HCT116 (cell line): ENCODE results near the gene NDUFA7. TPM values are rescaled to one million over a fixed set of nuclear protein-coding genes. Genes with fewer than 3 reads are reported as not detected.
A peak's percentile ranks its signal among the peaks of the same experiment; 100 is the strongest.

Experiments
- ATAC-seq: fragments of 200-7000 bp; cut with Tn5 transposase; 2 replicates; pipeline ENCODE4 v1.9.1; 2020; ENCODE audit warnings: mild to moderate bottlenecking, moderate library complexity
- BruUV-seq: library from RNA; stranded (reverse); fragments of 400-500 nt; replicated peaks from 2 replicates; lab custom pipeline; 2021; lab: Mats Ljungman, UMichigan
- CTCF ChIA-PET: fragments of 300-600 bp; sonication (Branson Sonifier 250); formaldehyde crosslinking; loops from one replicate; lab custom pipeline; 2021; ENCODE audit warnings: antibody characterized with exemption; lab: Charles Lee
- POLR2A ChIA-PET: fragments of 300-600, 350-600 bp; sonication (Branson Sonifier 250); formaldehyde crosslinking; loops from one replicate; lab custom pipeline; 2021; ENCODE audit warnings: antibody characterized with exemption; lab: Charles Lee
- RAD21 ChIA-PET, 2 experiments: fragments of 300-600 bp; sonication (Branson Sonifier 250); formaldehyde crosslinking; loops; one replicate each; lab custom pipeline; 2023; ENCODE audit warnings: low total read pairs in 2 of 2; ENCODE audit not compliant: uncharacterized antibody in 2 of 2, unreplicated experiment in 2 of 2, low non-redundant PET in 1 of 2; lab: Charles Lee
- DNase-seq: peaks from one replicate; pipeline ENCODE4 v3.0.0-alpha.2; 2010; ENCODE audit warnings: low read depth, low spot score
- H2AFZ ChIP-seq: fragments of 200-600 bp; shearing (Covaris generic), sonication (generic); 2 replicates; pipeline ENCODE4 v1.6.1; 2017; ENCODE audit warnings: low read depth, mixed run types, mixed read lengths, antibody characterized with exemption, low read length; ENCODE audit not compliant: poor library complexity, severe bottlenecking
- H3K27ac ChIP-seq: 2 replicates; pipeline ENCODE4 v1.5.1; 2012; ENCODE audit warnings: low read depth, low read length
- H3K27me3 ChIP-seq: fragments of 200-600 bp; sonication (generic); 2 replicates; pipeline ENCODE4 v1.6.1; 2016; ENCODE audit warnings: mixed run types, low read length, mixed read lengths; ENCODE audit not compliant: insufficient read depth
- H3K36me3 ChIP-seq, 2 experiments: fragments of 200-500 bp in 1 of 2; fragments of 200-600 bp in 1 of 2; sonication (Bioruptor generic) in 1 of 2; sonication (generic) in 1 of 2; 2 replicates each; pipeline versions ENCODE4 v1.5.1 to v1.6.1; 2014 to 2016; ENCODE audit warnings: low read length in 2 of 2, inconsistent platforms in 1 of 2, mixed read lengths in 1 of 2, mixed run types in 1 of 2; ENCODE audit not compliant: insufficient read depth in 2 of 2, control insufficient read depth in 1 of 2
- H3K4me1 ChIP-seq, 2 experiments: fragments of 200-600 bp in 1 of 2; sonication (generic) in 1 of 2; 2 replicates each; pipeline versions ENCODE4 v1.5.1 to v1.6.1; 2012 to 2017; ENCODE audit warnings: low read length in 2 of 2, inconsistent platforms in 1 of 2, mild to moderate bottlenecking in 1 of 2, mixed read lengths in 1 of 2, mixed run types in 1 of 2, moderate library complexity in 1 of 2; ENCODE audit not compliant: insufficient read depth in 2 of 2, control insufficient read depth in 1 of 2
- H3K4me2 ChIP-seq: fragments of 200-600 bp; sonication (generic); 2 replicates; pipeline ENCODE4 v1.6.1; 2017; ENCODE audit warnings: mixed run types, low read length, mixed read lengths
- H3K4me3 ChIP-seq, 2 experiments: fragments of 200-600 bp in 1 of 2; sonication (generic) in 1 of 2; replicated peaks in 1 of 2; 2 replicates each; pipeline ENCODE4 v1.5.1; 2011 to 2016; ENCODE audit warnings: low read length in 2 of 2, control low read depth in 1 of 2, low read depth in 1 of 2, mild to moderate bottlenecking in 1 of 2, mixed read lengths in 1 of 2, mixed run types in 1 of 2
- H3K79me2 ChIP-seq: fragments of 200-600 bp; sonication (generic); 2 replicates; pipeline ENCODE4 v1.6.1; 2017; ENCODE audit warnings: mild to moderate bottlenecking, mixed run types, low read length, moderate library complexity, mixed read lengths; ENCODE audit not compliant: insufficient read depth
- H3K9ac ChIP-seq: fragments of 200-600 bp; sonication (generic); 2 replicates; pipeline ENCODE4 v1.6.1; 2016; ENCODE audit warnings: low read length, mixed read lengths
- H3K9me2 ChIP-seq: fragments of 200-600 bp; sonication (generic), shearing (Covaris generic); 2 replicates; pipeline ENCODE4 v1.6.1; 2017; ENCODE audit warnings: mixed run types, mild to moderate bottlenecking, moderate library complexity; ENCODE audit not compliant: insufficient read depth
- H3K9me3 ChIP-seq, 2 experiments: fragments of 200-500 bp in 1 of 2; fragments of 200-600 bp in 1 of 2; sonication (Bioruptor generic) in 1 of 2; sonication (generic) in 1 of 2; 2 replicates each; pipeline ENCODE4 v1.6.1; 2014 to 2017; ENCODE audit warnings: low read length in 2 of 2, mixed read lengths in 2 of 2, inconsistent platforms in 1 of 2, low read depth in 1 of 2, mild to moderate bottlenecking in 1 of 2, mixed run types in 1 of 2, moderate library complexity in 1 of 2; ENCODE audit not compliant: control insufficient read depth in 1 of 2, insufficient read depth in 1 of 2
- H4K20me1 ChIP-seq: fragments of 200-600 bp; sonication (generic), shearing (Covaris generic); 2 replicates; pipeline ENCODE4 v1.6.1; 2017; ENCODE audit warnings: mixed run types, mild to moderate bottlenecking, moderate library complexity; ENCODE audit not compliant: insufficient read depth
- CBX3 ChIP-seq: IDR thresholded peaks from 2 replicates; pipeline ENCODE4 v1.6.1; 2012; ENCODE audit warnings: low read depth
- ELF1 ChIP-seq: IDR thresholded peaks from 2 replicates; pipeline ENCODE4 v1.6.1; 2012; ENCODE audit warnings: low read depth, borderline replicate concordance
- EZH2 ChIP-seq: fragments of 200-600 bp; sonication (generic); IDR thresholded peaks from 2 replicates; pipeline ENCODE4 v1.6.1; 2017; ENCODE audit warnings: antibody characterized with exemption, mixed run types
- EZH2phosphoT487 ChIP-seq: fragments of 200-600 bp; IDR thresholded peaks from 2 replicates; pipeline ENCODE4 v1.6.1; 2018; ENCODE audit warnings: antibody characterized with exemption, borderline replicate concordance
- FOSL1 ChIP-seq: IDR thresholded peaks from 2 replicates; pipeline ENCODE4 v1.6.1; 2012; ENCODE audit warnings: low read depth
- JUND ChIP-seq: IDR thresholded peaks from 2 replicates; pipeline ENCODE4 v1.6.1; 2012
- MAX ChIP-seq: IDR thresholded peaks from 2 replicates; pipeline ENCODE4 v1.6.1; 2012
- POLR2A ChIP-seq: IDR thresholded peaks from 2 replicates; pipeline ENCODE4 v1.7.0; 2011; ENCODE audit warnings: borderline replicate concordance; ENCODE audit not compliant: insufficient read depth, insufficient read length; ENCODE audit errors: extremely low read depth
- POLR2AphosphoS5 ChIP-seq: IDR thresholded peaks from 2 replicates; pipeline ENCODE4 v1.6.1; 2011; ENCODE audit warnings: mild to moderate bottlenecking, low read depth, low read length, moderate library complexity
- RAD21 ChIP-seq: IDR thresholded peaks from 2 replicates; pipeline ENCODE4 v1.6.1; 2012; ENCODE audit warnings: low read depth, mild to moderate bottlenecking
- REST ChIP-seq: IDR thresholded peaks from 2 replicates; pipeline ENCODE4 v1.6.1; 2012; ENCODE audit warnings: low read depth
- SIN3A ChIP-seq: IDR thresholded peaks from 2 replicates; pipeline ENCODE4 v1.6.1; 2012; ENCODE audit warnings: low read depth
- SP1 ChIP-seq: IDR thresholded peaks from 2 replicates; pipeline ENCODE4 v1.6.1; 2012; ENCODE audit warnings: low read depth
- YY1 ChIP-seq: IDR thresholded peaks from 2 replicates; pipeline ENCODE4 v1.6.1; 2011; ENCODE audit warnings: low read length, low read depth, moderate library complexity, mild to moderate bottlenecking; ENCODE audit not compliant: insufficient replicate concordance; ENCODE audit errors: extremely low read depth
- ZBTB33 ChIP-seq: IDR thresholded peaks from 2 replicates; pipeline ENCODE4 v1.6.1; 2011; ENCODE audit warnings: mild to moderate bottlenecking, low read length, moderate library complexity; ENCODE audit not compliant: insufficient replicate concordance; ENCODE audit errors: extremely low read depth
- ZFX ChIP-seq: fragments of 450-650 bp; IDR thresholded peaks from 2 replicates; pipeline ENCODE4 v1.6.1; 2017
- ZNF274 ChIP-seq: fragments of 200-500 bp; sonication (Bioruptor generic); IDR thresholded peaks from 2 replicates; pipeline ENCODE4 v1.6.1; 2014; ENCODE audit warnings: mild to moderate bottlenecking, low read depth, low read length, inconsistent platforms
- intact Hi-C: fragments of 100-400 bp; cut with micrococcal nuclease; formaldehyde crosslinking; loops from 2 replicates; pipeline ENCODE4 v1.10.0; 2022
- total RNA-seq: library from RNA; stranded (reverse); gene quantifications from one replicate; pipeline ENCODE4 v1.2.1, GENCODE V29; 2021; ENCODE audit not compliant: unreplicated experiment
- TF ChIP-seq, protein P1 (sequence below), 3 experiments: fragments of 200-600 bp in 1 of 3; sonication (generic) in 1 of 3; IDR thresholded peaks in 2 of 3; conservative IDR thresholded peaks in 1 of 3; 2 replicates each; pipeline ENCODE4 v1.5.1; 2012 to 2017; ENCODE audit warnings: low read depth in 2 of 3, low read length in 2 of 3, antibody characterized with exemption in 1 of 3, borderline replicate concordance in 1 of 3, control low read depth in 1 of 3, mild to moderate bottlenecking in 1 of 3, mixed read lengths in 1 of 3, mixed run types in 1 of 3, moderate library complexity in 1 of 3; ENCODE audit not compliant: insufficient read depth in 1 of 3

NDUFA7 gene
- total RNA-seq, 1 experiment from 2014 or later, result 86.9 TPM

GRCh38 chr19:8361921-8362793, 41.0 kb upstream of the NDUFA7 start:
- CTCF ChIA-PET, result interaction anchor here (0.7 to 3.3 kb wide), 4 partner anchors 8 to 1615 kb away, joined by 3 to 20 read pairs (median 6); no protein-coding TSS in a partner anchor
- RAD21 ChIA-PET, result no interaction called here
- Histone ChIP-seq H3K79me2 (no peaks in the 10 kb centered on the region), H3K27ac (peak overlapping the region; percentile 90), H3K9me3 (no peaks in the 10 kb centered on the region), H3K4me2 (peak overlapping the region; percentile 100), H4K20me1 (no peaks in the 10 kb centered on the region), H2AFZ (peak overlapping the region; percentile 38), H3K9ac (peak overlapping the region; percentile 57), H3K4me1 (peaks cover 46 to 83% of the 10 kb centered on the region in 2 experiments), H3K9me2 (no peaks in the 10 kb centered on the region), H3K4me3 (peak overlapping the region in 1 of 2 experiments; percentile 40; a peak in 3 of 4 replicates), H3K27me3 (no peaks in the 10 kb centered on the region), H3K36me3 (no peaks in the 10 kb centered on the region; a peak in 1 of 4 replicates)
- BruUV-seq, result no TSS peak
- ATAC-seq (peak; percentile 76), DNase-seq (peak; percentile 95)
- POLR2A ChIA-PET, result interaction anchor here (0.6 to 2.3 kb wide), 9 partner anchors 7 to 152 kb away, joined by 3 to 20 read pairs (median 5); partner anchors contain the start of genes RAB11B and ZNF414
- intact Hi-C loops, result loop anchor here (1.0 kb wide), 1 partner anchor 28 kb away; the partner anchor contains the start of gene RAB11B
- TF ChIP-seq EZH2 (no peak), SIN3A (peak; percentile 73), MAX (peak; percentile 70), ELF1 (no peak), YY1 (peak; percentile 59), POLR2A (no peak), REST (no peak), ZFX (no peak), FOSL1 (peak; percentile 65; the same call in 1 of the 2 replicates), SP1 (peak; percentile 96), ZNF274 (no peak), JUND (peak; percentile 77), RAD21 (no peak), CBX3 (peak; percentile 95; the same call in 1 of the 2 replicates), ZBTB33 (no peak), EZH2phosphoT487 (no peak), POLR2AphosphoS5 (peak; percentile 80)
- TF ChIP-seq, protein P1, sequence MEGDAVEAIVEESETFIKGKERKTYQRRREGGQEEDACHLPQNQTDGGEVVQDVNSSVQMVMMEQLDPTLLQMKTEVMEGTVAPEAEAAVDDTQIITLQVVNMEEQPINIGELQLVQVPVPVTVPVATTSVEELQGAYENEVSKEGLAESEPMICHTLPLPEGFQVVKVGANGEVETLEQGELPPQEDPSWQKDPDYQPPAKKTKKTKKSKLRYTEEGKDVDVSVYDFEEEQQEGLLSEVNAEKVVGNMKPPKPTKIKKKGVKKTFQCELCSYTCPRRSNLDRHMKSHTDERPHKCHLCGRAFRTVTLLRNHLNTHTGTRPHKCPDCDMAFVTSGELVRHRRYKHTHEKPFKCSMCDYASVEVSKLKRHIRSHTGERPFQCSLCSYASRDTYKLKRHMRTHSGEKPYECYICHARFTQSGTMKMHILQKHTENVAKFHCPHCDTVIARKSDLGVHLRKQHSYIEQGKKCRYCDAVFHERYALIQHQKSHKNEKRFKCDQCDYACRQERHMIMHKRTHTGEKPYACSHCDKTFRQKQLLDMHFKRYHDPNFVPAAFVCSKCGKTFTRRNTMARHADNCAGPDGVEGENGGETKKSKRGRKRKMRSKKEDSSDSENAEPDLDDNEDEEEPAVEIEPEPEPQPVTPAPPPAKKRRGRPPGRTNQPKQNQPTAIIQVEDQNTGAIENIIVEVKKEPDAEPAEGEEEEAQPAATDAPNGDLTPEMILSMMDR (IDR thresholded peaks at IDR 0.05 in 2 of 3, conservative IDR thresholded peaks at IDR 0.05 in 1 of 3; ENCODE audit: borderline replicate concordance in 1 of 3, insufficient read depth in 1 of 3, low read depth in 2 of 3, low read length in 2 of 3), result no peak
